ENCODE measurements around the gene CC2D1A. TPM values are rescaled to one million over a fixed set of nuclear protein-coding genes. Genes with fewer than 3 reads are reported as not detected.

Gene CC2D1A
- total and polyA plus RNA-seq, 2 experiments from 2014 or later, result 23.1 to 39.7 TPM

GRCh38 chr19:13926010-13926409, 20.0 kb downstream of the CC2D1A start:
- H3K4me2 ChIP-seq, result no peak overlapping the region
- peaks cover 3% of the 10 kb centered on the region; the same call in 2 of the 3 replicates for H3K9me3 Mint-ChIP-seq
- peaks cover 5% of the 10 kb centered on the region for H3K27me3 Mint-ChIP-seq (ENCODE audit: insufficient read depth, low read depth, poor library complexity)
- ATAC-seq (no peak), DNase-seq (ENCODE audit: low spot score) (no peak)
- no peak overlapping the region for H3K27ac Mint-ChIP-seq
- no peak overlapping the region for H3K4me3 Mint-ChIP-seq
- peaks cover 4% of the 10 kb centered on the region for H4K20me1 ChIP-seq (replicated peaks; ENCODE audit: insufficient read depth)
- no peak overlapping the region for H2AFZ ChIP-seq
- peaks cover 12% of the 10 kb centered on the region; the same call in 1 of the 2 replicates for H3K36me3 ChIP-seq (ENCODE audit: insufficient read depth)
- no peaks in the 10 kb centered on the region; the same call in 2 of the 3 replicates for H3K4me1 Mint-ChIP-seq
- no peak overlapping the region for H3K4me3 ChIP-seq
- no peaks in the 10 kb centered on the region for H3K4me1 ChIP-seq (ENCODE audit: insufficient read depth)
- H3F3A ChIP-seq (replicated peaks; ENCODE audit: low read depth), result no peaks in the 10 kb centered on the region
- H3K27me3 ChIP-seq (ENCODE audit: insufficient read depth), result no peaks in the 10 kb centered on the region
- no peak overlapping the region for H3K27ac ChIP-seq (ENCODE audit: low read depth)
- no peaks in the 10 kb centered on the region for H3K79me2 ChIP-seq (replicated peaks; ENCODE audit: insufficient read depth)
- TF ChIP-seq ZNF114 (CRISPR knock-in tag; IDR thresholded peaks at IDR 0.05) (no peak), POLR2AphosphoS5 (IDR thresholded peaks at IDR 0.05; ENCODE audit: low read depth) (no peak), CTCF (conservative IDR thresholded peaks at IDR 0.05; ENCODE audit: low read depth in 2 of 2) (no peak), ZNF462 (CRISPR knock-in tag; IDR thresholded peaks at IDR 0.05) (no peak), JUNB (IDR thresholded peaks at IDR 0.05; ENCODE audit: unreplicated experiment) (no peak), EZH2 (IDR thresholded peaks at IDR 0.05; ENCODE audit: low read depth, unreplicated experiment) (no peak), ZNF331 (CRISPR knock-in tag; IDR thresholded peaks at IDR 0.05; ENCODE audit: low read depth) (no peak), STAT1 (IDR thresholded peaks at IDR 0.05; ENCODE audit: unreplicated experiment) (no peak), REST (IDR thresholded peaks at IDR 0.05; ENCODE audit: unreplicated experiment) (no peak), EZH2phosphoT487 (IDR thresholded peaks at IDR 0.05; ENCODE audit: unreplicated experiment) (no peak), CREB1 (CRISPR knock-in tag; IDR thresholded peaks at IDR 0.05; ENCODE audit: low read depth) (no peak), NANOG (IDR thresholded peaks at IDR 0.05; ENCODE audit: borderline replicate concordance) (no peak)
- H3K36me3 Mint-ChIP-seq (ENCODE audit: low read depth), result peaks cover 53% of the 10 kb centered on the region
- H3K9me2 ChIP-seq (ENCODE audit: insufficient read depth), result no peaks in the 10 kb centered on the region
